HepG2 (cell line): ENCODE results near the gene ZBTB44.
"Not testable (repeated sequence)": the region's sequence is repeated elsewhere in the genome, so short reads cannot be mapped to it uniquely, and the experiment has no call there.

ENCODE experiments used
- CEBPG ChIP-seq: IDR thresholded peaks from 2 replicates; pipeline ENCODE4 v1.6.1; 2016
- FOXA3 ChIP-seq: IDR thresholded peaks from 2 replicates; pipeline ENCODE4 v1.6.1; 2016; ENCODE audit warnings: missing genetic modification reagents, missing compliant biosample characterization
- ISX ChIP-seq: sonication (generic); formaldehyde crosslinking; conservative IDR thresholded peaks from 2 replicates; pipeline ENCODE4 v1.5.0; 2020; ENCODE audit warnings: missing genetic modification reagents
- KDM1A ChIP-seq: IDR thresholded peaks from 2 replicates; pipeline ENCODE4 v1.6.1; 2016; ENCODE audit warnings: missing compliant biosample characterization
- KDM5A ChIP-seq: fragments of 200-600 bp; sonication (generic); IDR thresholded peaks from 2 replicates; pipeline ENCODE4 v1.7.0; 2018; ENCODE audit warnings: antibody characterized with exemption, mild to moderate bottlenecking, low read length, borderline replicate concordance
- MED1 ChIP-seq: sonication (generic); formaldehyde crosslinking; IDR thresholded peaks from 2 replicates; pipeline ENCODE4 v1.4.0; 2020; ENCODE audit warnings: missing genetic modification reagents
- MXI1 ChIP-seq: IDR thresholded peaks from 3 replicates; pipeline ENCODE4 v1.6.1; 2012; ENCODE audit warnings: low read depth, low read length, inconsistent platforms, borderline replicate concordance
- NFRKB ChIP-seq: fragments of 450-650 bp; IDR thresholded peaks from 2 replicates; pipeline ENCODE4 v1.6.1; 2017
- ZBTB49 ChIP-seq: sonication (generic); formaldehyde crosslinking; IDR thresholded peaks from 2 replicates; pipeline ENCODE4 v1.4.0; 2020; ENCODE audit warnings: missing genetic modification reagents, borderline replicate concordance
- ZNF326 ChIP-seq: sonication (generic); formaldehyde crosslinking; IDR thresholded peaks from 2 replicates; pipeline ENCODE4 v1.4.0; 2020; ENCODE audit warnings: missing genetic modification reagents, borderline replicate concordance
- ZNF724P ChIP-seq: sonication (generic); formaldehyde crosslinking; IDR thresholded peaks from 2 replicates; pipeline ENCODE4 v1.8.0; 2022; ENCODE audit warnings: missing genetic modification reagents, borderline replicate concordance
- TF ChIP-seq, protein P1 (sequence below): sonication (generic); formaldehyde crosslinking; IDR thresholded peaks from 2 replicates; pipeline ENCODE4 v1.4.0; 2020; ENCODE audit warnings: mild to moderate bottlenecking, missing genetic modification reagents

DNA sequence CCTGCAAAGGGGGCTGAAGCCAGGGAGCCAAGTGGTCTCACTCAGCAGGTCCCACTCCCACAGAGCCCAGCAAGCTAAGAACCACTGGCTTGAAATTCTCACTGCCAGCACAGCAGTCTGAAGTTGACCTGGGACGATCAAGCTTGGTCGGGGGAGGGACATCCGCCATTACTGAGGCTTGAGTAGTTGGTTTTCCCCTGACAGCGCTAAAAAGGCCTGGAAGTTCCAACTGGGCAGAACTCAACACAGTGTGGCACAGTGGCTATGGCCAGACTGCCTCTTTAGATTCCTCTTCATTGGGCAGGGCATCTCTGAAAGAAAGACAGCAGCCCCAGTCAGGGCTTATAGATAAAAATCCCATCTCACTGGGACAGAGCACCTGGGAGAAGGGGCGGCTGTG is 64.8 kb downstream of the ZBTB44 start:
- TF ChIP-seq, protein P1, sequence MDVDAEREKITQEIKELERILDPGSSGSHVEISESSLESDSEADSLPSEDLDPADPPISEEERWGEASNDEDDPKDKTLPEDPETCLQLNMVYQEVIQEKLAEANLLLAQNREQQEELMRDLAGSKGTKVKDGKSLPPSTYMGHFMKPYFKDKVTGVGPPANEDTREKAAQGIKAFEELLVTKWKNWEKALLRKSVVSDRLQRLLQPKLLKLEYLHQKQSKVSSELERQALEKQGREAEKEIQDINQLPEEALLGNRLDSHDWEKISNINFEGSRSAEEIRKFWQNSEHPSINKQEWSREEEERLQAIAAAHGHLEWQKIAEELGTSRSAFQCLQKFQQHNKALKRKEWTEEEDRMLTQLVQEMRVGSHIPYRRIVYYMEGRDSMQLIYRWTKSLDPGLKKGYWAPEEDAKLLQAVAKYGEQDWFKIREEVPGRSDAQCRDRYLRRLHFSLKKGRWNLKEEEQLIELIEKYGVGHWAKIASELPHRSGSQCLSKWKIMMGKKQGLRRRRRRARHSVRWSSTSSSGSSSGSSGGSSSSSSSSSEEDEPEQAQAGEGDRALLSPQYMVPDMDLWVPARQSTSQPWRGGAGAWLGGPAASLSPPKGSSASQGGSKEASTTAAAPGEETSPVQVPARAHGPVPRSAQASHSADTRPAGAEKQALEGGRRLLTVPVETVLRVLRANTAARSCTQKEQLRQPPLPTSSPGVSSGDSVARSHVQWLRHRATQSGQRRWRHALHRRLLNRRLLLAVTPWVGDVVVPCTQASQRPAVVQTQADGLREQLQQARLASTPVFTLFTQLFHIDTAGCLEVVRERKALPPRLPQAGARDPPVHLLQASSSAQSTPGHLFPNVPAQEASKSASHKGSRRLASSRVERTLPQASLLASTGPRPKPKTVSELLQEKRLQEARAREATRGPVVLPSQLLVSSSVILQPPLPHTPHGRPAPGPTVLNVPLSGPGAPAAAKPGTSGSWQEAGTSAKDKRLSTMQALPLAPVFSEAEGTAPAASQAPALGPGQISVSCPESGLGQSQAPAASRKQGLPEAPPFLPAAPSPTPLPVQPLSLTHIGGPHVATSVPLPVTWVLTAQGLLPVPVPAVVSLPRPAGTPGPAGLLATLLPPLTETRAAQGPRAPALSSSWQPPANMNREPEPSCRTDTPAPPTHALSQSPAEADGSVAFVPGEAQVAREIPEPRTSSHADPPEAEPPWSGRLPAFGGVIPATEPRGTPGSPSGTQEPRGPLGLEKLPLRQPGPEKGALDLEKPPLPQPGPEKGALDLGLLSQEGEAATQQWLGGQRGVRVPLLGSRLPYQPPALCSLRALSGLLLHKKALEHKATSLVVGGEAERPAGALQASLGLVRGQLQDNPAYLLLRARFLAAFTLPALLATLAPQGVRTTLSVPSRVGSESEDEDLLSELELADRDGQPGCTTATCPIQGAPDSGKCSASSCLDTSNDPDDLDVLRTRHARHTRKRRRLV, result not testable (repeated sequence)
- TF ChIP-seq ZBTB49 (CRISPR knock-in tag); CEBPG (CRISPR knock-in tag); FOXA3 (CRISPR knock-in tag); KDM1A (CRISPR knock-in tag); MED1 (CRISPR knock-in tag); NFRKB; KDM5A; MXI1; ISX; ZNF724P (CRISPR knock-in tag); ZNF326: not testable (repeated sequence)
